HG02763 (cell line): ENCODE measurements around the gene TM9SF1.
"Not testable (repeated sequence)": the region's sequence is repeated elsewhere in the genome, so short reads cannot be mapped to it uniquely, and the experiment has no call there.

ENCODE experiments used
- ATAC-seq: cut with Tn5 transposase; IDR thresholded peaks from one replicate; pipeline ENCODE4 v1.9.1; 2021; ENCODE audit warnings: mild to moderate bottlenecking, moderate library complexity; ENCODE audit not compliant: unreplicated experiment

The TM9SF1 gene

DNA sequence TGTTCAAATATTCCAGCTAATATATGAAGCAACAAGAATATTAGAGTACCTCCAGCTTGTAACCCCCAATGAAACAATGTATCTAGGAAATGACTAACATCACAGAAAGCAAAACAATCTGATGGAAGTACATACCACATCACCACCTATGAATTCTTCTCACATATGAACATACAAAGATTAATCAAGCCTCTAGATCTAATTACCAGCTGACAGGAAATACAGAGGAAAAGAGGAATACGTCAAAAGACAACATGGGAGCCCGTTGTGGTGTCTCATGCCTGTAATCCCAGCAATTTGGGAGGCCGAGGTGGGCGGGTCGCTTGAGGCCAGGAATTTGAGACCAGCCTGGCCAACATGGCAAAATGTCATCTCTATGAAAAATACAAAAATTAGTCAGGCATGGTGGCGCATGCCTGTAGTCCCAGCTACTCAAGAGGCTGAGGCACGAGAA, 29.4 kb upstream of the TM9SF1 start:
- ATAC-seq: no peak

DNA sequence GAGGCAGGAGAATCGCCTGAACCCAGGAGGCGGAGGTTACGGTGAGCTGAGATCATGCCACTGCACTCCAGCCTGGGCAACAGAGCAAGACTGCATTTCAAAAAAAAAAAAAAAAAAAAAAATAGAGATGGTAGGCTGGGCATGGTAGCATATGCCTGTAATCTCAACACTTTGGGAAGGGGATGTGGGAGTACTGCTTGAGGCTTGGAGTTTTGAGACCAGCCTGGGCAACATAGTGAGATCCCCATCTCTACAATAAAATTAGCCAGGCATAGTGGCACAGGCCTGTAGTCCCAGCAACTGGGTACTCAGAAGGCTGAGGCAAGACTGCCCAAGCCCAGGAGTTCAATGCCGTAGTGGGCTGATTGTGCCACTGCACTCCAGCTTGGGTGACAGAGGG, 27.7 kb upstream of the TM9SF1 start:
- ATAC-seq: not testable (repeated sequence)

DNA sequence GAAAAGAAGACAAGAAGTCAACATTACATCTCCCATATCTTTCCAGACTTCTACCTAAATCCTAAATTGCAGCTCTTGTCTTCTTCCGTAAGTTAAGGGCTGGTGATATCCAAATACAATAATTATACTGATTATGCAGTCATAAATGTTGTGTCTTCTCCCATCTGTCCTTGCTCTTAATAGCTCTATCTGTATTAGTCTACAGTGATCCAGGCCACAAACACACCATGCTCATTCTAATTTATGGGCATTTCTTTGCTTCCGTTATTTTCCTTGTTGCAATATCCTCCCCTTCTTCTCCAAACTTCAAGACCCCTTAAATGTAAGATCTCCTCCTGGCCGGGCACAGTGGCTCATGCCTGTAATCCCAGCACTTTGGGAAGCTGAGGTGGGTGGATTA, 24.3 kb upstream of the TM9SF1 start:
- ATAC-seq: no peak

DNA sequence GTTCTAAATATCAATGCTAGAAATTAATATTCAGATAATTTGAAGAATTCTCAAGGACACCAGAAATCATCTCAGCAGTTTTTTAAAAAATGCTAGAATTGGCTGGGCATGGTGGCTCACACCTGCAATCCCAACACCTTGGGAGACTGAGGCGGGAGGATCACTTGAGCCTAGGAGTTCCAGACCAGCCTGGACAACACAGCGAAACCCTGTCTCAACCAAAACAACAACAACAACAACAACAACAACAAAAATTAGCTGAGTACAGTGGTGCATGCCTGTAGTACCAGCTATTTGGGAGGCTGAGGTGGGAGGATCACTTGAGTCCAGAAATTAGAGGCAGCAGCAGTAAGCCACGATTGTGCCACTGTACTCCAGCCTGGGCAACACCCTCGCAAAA, 23.8 kb upstream of the TM9SF1 start:
- no peak for ATAC-seq

DNA sequence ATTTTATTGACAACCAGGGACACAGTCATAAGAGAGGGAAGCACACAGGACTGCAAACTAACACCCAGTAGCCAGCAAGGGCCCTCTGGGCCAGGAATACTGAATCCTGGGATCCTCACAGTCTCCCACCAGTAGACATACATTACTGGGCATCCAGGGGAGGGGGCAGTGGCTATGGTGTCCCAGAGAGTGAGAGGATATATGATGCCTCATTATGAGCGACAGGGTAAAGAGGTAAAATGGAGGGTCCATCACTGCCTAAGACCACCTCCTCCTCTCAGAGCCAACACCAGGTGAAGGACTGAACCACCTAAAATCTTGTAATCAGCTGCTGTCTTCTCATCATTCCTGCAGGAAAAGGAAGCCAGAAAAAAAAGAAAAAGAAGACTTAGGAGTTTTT, 21.6 kb upstream of the TM9SF1 start:
- not testable (repeated sequence) for ATAC-seq

DNA sequence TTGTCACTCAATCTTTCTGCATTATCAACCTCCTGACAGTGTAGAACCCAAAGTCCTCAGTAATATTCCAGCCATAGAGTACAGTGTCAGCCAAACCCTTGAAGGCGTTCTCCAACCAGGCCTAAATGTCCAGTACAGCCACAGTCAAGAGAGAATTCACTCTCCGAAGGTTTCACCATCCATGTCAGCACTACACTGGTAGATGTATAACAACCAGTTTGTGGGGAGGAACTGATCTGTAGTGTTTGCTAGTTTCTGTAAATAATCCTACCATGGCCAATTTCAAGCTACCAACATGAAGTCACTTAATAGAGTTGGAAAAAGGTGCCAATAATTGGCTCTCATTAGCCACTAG, 21.1 kb upstream of the TM9SF1 start:
- ATAC-seq: no peak

DNA sequence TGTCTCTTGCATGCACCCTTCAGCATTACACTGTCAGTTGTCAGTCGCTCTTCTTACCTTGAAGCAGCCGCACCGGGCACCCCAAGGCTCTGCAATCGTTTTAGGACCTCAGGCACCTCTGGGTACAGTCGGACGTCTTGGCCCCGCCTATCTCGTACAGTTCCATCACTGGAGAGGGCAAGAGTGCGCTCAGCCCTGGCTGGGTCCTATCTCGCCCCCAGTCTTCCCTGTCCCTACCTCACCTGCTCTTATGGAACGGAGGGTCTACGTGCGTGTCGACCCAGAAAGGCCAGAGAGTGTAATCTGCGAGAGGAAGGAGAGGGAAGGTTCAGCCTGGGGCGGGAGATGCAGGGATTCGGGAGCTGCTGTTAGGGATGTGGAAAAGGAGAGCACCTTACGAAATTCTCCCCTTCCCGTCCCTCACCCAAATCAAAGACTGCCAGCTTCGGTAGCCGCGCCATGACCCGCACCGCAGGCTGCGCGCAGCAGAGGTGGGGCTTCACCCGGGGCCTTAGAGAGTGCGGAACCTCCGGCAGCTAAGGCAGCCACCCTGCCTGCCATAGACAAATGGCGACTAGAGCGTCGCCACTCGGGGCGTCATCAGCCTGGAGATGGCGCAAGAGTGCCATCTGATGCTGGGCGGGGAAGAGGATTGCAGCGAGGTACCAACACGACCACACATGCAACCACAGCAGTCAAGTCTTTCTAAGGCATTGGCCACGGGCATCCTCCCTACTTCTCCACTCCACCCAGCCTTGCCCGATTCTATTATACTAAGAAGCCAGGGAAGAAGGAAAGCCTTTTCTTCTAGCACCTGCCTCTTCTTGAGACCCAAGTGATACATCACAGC, 20.5 kb upstream of the TM9SF1 start, which contains the start of gene MDP1:
MDP1 (minus strand) TSS at position 572 of the 850 bp plus-strand sequence; CDS start at position 461, 111 bp downstream.
- peak; percentile 66 for ATAC-seq

DNA sequence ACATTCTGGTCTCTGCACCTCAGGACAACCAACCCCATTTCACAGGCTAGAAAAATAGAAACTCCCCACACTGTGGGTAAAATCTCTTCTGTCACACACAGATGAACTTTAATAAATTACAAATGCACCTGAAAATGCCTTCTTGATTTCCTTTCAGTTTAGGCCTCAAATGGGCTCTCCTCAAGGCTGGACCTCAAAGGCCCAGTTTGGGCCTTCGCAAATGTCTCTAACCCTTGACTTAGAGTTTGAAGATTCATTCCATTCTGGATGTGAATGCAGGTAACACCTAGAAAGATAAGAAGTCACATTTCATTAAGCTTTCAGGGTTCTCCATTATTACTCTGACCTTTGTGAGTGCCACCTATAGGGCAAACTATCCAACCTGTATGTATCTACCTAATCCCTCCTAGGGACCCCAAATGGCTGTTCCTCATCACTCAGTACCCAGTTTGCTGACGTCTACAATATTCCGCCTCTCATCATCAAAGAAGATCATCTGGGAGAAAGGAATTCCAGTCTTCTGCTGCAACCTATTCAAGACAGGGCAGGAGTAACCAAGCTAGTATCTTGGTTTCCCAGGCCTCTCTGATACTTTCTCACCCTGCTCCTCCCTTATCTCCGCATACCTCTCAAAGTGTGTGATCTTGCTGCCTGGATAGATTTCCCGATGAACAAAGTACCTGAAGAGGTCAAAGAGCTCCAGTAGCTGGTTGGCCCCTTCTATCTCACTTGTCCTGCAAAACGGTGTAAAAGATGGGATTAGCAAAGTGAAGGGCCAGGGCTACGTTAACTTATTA, 18.8 kb upstream of the TM9SF1 start:
- no peak for ATAC-seq

DNA sequence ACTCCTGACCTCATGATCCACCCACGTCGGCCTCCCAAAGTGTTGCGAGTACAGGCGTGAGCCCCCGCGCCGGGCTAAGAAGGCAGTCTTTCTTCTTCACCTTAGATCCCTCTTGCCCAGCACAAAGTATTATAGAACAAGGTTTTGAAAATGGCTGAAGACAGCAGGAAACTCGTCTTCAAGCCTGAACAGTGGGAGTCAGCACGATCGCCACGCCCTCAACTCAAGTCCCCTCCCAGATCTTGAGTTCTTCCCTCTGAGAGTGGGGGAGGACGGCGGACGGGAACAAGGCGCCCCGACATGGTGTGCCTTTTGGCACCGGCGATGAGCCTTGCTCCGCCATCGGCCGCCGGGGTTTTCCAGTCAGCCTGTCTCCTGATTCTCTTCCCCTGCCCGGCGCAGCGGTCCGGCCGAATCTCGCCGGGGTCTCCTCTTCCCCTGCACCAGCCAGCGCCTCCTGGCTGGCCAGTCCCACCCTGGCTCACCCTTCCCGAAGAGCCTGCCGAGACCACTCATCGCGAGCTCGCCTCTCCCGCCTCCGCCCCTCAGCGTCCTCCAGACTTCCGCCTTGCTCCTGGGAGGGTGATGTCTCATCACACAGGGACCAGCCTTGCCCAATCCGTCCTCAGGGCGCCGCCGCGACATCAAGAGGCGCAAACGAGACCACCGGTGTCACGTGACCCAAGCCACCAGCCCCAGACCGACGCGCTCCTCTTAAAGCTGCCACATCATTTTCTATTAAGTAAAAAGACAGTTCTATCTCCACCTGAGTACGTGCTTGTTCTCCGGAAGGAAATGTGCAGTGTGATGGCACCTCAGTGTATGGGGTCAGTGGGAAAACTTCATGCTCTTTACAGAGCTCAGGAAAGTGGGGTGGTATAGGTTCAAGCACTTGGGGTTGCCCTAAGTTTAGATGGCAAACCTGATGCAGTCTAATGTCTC, 18.0 kb upstream of the TM9SF1 start, which contains the start of gene CHMP4A:
CHMP4A (minus strand) TSS at position 565 of the 942 bp plus-strand sequence; CDS start at position 516, 49 bp downstream.
- peak; percentile 79 for ATAC-seq

DNA sequence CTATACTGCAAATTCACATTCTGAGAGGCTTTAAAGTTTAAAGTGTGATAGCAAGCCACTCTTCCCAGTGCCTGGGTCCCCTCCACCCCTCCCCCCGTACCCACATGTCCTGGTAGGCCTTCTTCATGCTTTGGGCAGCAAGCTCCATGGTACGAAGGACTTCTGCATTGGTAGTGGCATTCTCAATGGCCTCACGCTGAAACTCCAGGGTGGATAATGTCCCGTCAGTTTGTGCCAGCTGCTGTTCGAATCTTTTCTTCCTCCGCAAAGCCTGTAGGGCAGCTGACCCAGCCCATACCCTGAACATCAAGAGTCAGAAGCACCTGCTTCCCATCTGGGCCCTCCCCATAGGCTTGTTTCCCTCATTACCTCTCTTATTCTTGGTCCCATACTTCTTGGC, 16.1 kb upstream of the TM9SF1 start:
- no peak for ATAC-seq

DNA sequence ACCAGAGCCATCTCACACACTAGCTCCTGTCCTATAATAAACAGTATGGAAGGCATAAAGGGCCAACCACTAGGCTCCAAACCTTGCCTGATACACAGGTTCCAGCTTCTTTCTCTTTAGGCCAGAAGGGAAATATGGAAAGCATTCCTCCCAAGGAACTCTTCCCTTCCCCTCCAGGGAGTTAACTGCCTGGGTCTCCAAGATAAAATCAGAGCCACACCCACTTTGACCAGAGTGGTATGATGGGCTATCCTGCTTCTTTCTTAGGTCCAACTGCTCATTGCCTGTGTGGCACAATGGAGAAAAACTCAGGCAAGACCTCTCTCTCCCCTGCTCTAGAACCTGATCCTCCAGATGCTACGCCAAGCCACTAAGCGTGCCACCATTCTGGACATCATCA, 12.4 kb upstream of the TM9SF1 start:
- ATAC-seq: no peak

DNA sequence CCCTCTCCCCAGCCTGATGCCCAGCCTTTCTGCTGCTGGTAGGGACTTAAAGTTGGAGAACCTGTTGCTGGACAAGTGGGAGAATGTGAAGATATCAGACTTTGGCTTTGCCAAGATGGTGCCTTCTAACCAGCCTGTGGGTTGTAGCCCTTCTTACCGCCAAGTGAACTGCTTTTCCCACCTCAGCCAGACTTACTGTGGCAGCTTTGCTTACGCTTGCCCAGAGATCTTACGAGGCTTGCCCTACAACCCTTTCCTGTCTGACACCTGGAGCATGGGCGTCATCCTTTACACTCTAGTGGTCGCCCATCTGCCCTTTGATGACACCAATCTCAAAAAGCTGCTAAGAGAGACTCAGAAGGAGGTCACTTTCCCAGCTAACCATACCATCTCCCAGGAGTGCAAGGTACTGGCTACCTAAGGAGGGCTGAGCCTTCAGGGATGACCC, 11.9 kb upstream of the TM9SF1 start:
- no peak for ATAC-seq

DNA sequence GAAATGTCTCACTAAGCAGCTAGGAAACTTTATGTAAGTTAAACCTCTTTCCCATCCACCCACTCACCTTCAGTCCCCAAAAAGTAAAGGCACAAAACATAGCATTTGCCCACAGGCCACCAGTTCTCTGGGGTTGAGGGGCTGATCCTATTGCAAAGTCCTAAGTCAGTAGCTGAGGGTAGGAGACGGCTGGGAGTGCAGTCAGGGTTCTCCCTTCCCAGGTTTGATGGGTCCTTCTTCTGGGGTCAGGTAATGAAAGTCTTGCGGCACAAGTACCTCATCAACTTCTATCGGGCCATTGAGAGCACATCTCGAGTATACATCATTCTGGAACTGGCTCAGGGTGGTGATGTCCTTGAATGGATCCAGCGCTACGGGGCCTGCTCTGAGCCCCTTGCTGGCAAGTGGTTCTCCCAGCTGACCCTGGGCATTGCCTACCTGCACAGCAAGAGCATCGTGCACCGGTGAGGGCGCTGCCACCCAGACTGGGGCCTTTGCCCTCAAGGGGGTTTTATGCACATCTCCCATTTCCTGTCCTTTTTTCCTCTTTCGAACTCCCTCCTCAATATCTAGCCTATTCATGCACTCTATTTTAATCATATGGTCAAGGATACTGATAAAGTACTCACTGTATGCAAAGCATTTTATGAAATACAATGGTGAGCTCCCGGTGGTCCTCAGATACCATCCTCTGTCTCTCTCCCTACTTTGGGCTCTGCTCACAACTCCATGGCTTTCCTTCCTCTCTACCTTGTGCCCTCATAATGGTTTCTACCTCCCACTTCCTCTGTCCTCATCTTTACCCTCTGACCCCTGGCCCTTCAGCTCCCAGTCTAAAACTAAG, 11.2 kb upstream of the TM9SF1 start:
- ATAC-seq: no peak

DNA sequence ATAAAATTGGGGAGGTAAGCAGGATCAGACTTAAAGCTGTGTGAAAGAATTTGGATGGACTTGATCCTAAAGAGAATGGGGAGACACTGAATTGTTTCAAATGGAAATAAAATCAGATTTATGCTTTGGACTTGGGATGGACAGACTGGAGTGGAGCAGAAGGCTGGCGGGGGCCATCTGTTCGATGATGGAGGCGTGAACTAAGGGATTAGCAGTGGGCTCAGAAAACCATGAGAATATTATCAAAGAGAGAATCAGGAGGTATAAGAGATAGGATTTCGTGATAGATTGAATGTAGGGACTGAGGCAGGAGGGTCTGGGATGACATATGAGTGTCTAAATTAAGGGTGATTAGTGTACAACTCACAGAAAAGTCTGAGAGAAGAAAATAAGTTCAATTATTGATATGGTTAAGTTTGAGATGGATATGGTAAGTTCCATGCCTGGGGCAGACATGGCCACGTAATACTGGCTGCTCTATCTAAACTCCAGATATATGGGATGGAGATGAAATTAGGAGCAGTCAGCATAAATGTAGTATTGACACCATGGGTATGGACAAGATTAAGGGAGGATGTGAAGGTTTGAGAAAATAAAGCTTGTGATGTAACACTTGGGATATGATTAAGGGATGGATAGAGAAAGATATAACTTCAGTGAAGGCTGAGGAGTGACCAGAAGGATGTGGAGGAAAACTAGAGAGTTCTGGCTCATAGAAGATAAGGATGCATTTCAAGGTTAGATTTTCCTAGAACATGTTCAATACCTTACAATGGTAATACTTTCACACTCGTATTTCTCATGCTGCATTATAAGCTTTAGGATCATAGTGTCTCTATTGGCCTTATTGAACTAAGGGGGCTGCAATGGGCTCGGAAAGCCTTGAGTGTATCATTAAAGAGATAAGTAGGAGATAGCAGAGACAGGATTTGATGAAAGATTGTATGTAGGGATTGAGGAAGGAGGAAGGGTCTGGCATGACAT, 9.2 kb upstream of the TM9SF1 start:
- no peak for ATAC-seq

DNA sequence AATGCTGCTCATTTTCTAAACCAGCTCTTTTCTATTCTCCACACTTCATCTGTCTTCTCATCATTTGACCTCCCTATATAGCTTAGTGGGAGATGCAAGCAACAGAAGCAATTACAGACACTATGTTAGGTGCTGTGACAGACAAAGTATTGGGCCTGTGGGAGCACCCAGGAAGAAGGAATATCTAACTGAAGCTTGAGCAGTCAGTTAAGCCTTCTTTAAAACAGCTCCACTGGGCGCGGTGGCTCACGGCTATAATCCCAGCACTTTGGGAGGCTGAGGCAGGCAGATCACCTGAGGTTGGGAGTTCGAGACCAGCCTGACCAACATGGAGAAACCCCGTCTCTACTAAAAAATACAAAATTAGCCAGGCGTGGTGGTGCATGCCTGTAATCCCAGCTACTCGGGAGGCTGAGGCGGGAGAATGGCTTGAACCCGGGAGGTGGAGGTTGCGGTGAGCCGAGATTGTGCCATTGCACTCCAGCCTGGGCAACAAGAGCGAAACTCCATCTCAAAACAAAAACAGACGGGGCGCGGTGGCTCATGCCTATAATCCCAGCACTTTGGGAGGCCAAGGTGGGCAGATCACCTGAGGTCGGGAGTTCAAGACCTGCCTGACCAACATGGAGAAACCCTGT, 8.1 kb upstream of the TM9SF1 start:
- ATAC-seq: not testable (repeated sequence)

DNA sequence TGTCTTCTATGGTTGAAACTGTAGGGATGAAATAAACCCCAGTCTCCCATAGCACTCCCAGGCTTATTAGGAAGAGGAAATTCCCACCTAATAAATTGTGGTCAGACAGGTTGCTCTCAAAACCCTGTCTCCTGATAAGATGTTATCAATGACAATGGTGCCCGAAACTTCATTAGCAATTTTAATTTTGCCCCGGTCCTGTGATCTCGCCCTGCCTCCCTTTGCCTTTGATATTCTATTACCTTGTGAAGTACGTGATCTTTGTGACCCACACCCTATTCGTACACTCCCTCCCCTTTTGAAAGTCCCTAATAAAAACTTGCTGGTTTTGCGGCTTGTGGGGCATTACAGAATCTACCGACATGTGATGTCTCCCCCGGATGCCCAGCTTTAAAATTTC, 7.3 kb upstream of the TM9SF1 start:
- not testable (repeated sequence) for ATAC-seq

DNA sequence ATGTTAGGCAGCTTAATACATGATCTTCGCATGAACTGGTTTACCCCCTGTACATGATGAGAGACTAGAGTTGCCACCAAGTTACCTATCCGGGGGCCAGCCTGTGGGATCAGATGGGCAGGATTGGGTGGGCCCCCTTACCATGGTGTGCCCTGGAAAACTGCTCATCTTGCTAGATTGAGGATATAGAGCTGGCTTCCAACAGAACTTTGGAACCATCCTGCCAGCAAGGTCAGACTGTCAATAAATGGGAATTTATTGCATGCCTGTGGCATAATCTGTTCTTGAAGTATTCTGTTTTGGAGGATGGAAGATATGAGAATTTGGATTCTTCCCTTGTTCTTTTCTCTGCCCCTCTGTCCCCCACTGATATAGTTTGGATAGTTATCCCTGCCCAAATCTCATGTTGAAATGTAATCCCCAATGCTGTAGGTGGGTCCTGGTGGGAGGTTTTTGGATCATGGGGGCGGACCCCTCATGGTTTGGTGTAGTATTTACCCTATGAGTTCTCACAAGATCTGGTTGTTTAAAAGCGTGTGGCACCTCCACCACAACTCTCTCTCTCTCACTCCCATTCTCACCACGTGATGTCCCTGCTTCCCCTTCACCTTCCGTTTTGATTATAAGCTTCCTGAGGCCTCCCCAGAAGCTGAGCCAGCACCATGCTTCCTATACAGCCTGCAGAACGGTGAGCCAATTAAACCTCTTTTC, 3.7 kb upstream of the TM9SF1 start:
- ATAC-seq: no peak
